RWPE1 (cell line): ENCODE results near the gene BAIAP2.
"Not testable (repeated sequence)": the region's sequence is repeated elsewhere in the genome, so short reads cannot be mapped to it uniquely, and the experiment has no call there.

Experiments used
- CTCF ChIA-PET: fragments of 350-600 bp; sonication (Branson Sonifier 250); formaldehyde crosslinking; extraction: SDS; loops from one replicate; lab custom pipeline; 2021; lab: Yijun Ruan, JAX
- POLR2A ChIA-PET: fragments of 400-600 bp; formaldehyde crosslinking; extraction: SDS; loops from one replicate; lab custom pipeline; 2020; ENCODE audit warnings: antibody characterized with exemption; ENCODE audit not compliant: low non-redundant PET; lab: Yijun Ruan, JAX
- DNase-seq: peaks from one replicate; pipeline ENCODE4 v3.0.0; 2012; ENCODE audit warnings: low spot score
- H3K27ac ChIP-seq: fragments of 450-650 bp; 2 replicates; pipeline ENCODE4 v1.5.1; 2017
- CTCF ChIP-seq: fragments of 450-650 bp; conservative IDR thresholded peaks from 2 replicates; pipeline ENCODE4 v1.5.1; 2017; ENCODE audit warnings: low read depth, mild to moderate bottlenecking

BAIAP2 gene

GRCh38 chr17:81026266-81027036 lies 8.5 kb upstream of the BAIAP2 start:
- ChIA-PET CTCF (interaction anchor here (1.2 kb wide), 1 partner anchor 75 kb away, joined by 3 read pairs; no protein-coding TSS in a partner anchor), POLR2A (no interaction called here)
- H3K27ac ChIP-seq: no peak overlapping the region
- DNase-seq: no peak
- no peak for TF ChIP-seq CTCF

GRCh38 chr17:81027038-81027437 lies 7.9 kb upstream of the BAIAP2 start:
- no peak for DNase-seq

GRCh38 chr17:81027591-81028505 lies 7.1 kb upstream of the BAIAP2 start:
- DNase-seq: no peak
- CTCF ChIA-PET: interaction anchor here (0.6 kb wide), 1 partner anchor 229 kb away, joined by 3 read pairs; no protein-coding TSS in a partner anchor

More at GRCh38 chr17:81027038-81027437, 7.9 kb upstream of the BAIAP2 start:
- ChIA-PET CTCF (no interaction called here), POLR2A (no interaction called here)
- H3K27ac ChIP-seq: no peak overlapping the region
- TF ChIP-seq CTCF: no peak

GRCh38 chr17:81028506-81028858 lies 6.5 kb upstream of the BAIAP2 start:
- ChIA-PET POLR2A (no interaction called here), CTCF (interaction anchor here (0.6 kb wide), 1 partner anchor 229 kb away, joined by 3 read pairs; no protein-coding TSS in a partner anchor)
- no peak for DNase-seq
- TF ChIP-seq CTCF: no peak
- H3K27ac ChIP-seq: no peak overlapping the region

More at GRCh38 chr17:81027591-81028505, 7.1 kb upstream of the BAIAP2 start:
- TF ChIP-seq CTCF: no peak
- H3K27ac ChIP-seq: no peak overlapping the region
- POLR2A ChIA-PET: interaction anchor here (0.6 kb wide), 1 partner anchor 236 kb away, joined by 3 read pairs; no protein-coding TSS in a partner anchor

GRCh38 chr17:81029859-81030258 lies 5.1 kb upstream of the BAIAP2 start:
- POLR2A ChIA-PET: interaction anchor here (0.5 kb wide), 1 partner anchor 14 kb away, joined by 6 read pairs; no protein-coding TSS in a partner anchor
- H3K27ac ChIP-seq: no peak overlapping the region
- DNase-seq: no peak
- TF ChIP-seq CTCF: no peak
- CTCF ChIA-PET: interaction anchor here (0.6 kb wide), 2 partner anchors 20 to 76 kb away, joined by 3 read pairs; no protein-coding TSS in a partner anchor

GRCh38 chr17:81030312-81030711 lies 4.6 kb upstream of the BAIAP2 start:
- H3K27ac ChIP-seq, DNase-seq: not testable (repeated sequence)
- ChIA-PET POLR2A (interaction anchor here (0.5 kb wide), 1 partner anchor 14 kb away, joined by 6 read pairs; no protein-coding TSS in a partner anchor), CTCF (interaction anchor here (0.6 to 0.7 kb wide), 3 partner anchors 19 to 67 kb away, joined by 3 read pairs; no protein-coding TSS in a partner anchor)
